ENCODE data around the gene EDEM3.

- TF ChIP-seq CTCF (IDR thresholded peaks at IDR 0.05) (no peak), POLR2A (IDR thresholded peaks at IDR 0.05) (no peak), EP300 (IDR thresholded peaks at IDR 0.05) (no peak)
These were observed 61.6 kb downstream of the EDEM3 start for GRCh38 chr1:184693011-184693410.

Data from gastroesophageal sphincter (tissue), 3 donors.